HEK293 (cell line): ENCODE results near the gene RXFP1.

Experiments
- CTCF ChIA-PET: fragments of 350-600 bp; formaldehyde crosslinking; extraction: SDS; loops from one replicate; lab custom pipeline; 2021; ENCODE audit warnings: antibody characterized with exemption; lab: Yijun Ruan, JAX
- POLR2A ChIA-PET: fragments of 300-600 bp; formaldehyde crosslinking; extraction: SDS; loops from one replicate; lab custom pipeline; 2020; ENCODE audit warnings: antibody characterized with exemption, inconsistent platforms; lab: Yijun Ruan, JAX
- H3K27ac ChIP-seq: fragments of 200-500 bp; sonication (Bioruptor generic); 2 replicates; pipeline ENCODE4 v1.5.1; 2014; ENCODE audit warnings: low read depth, low read length, control low read depth, inconsistent platforms; ENCODE audit errors: extremely low read depth
- H3K36me3 ChIP-seq, 2 experiments: fragments of 200-500 bp in 1 of 2; sonication (Bioruptor generic) in 1 of 2; 1 replicate in 1 of 2; 2 replicates in 1 of 2; pipeline ENCODE4 v1.5.1; 2014 to 2017; ENCODE audit warnings: inconsistent platforms in 2 of 2, low read length in 2 of 2; ENCODE audit not compliant: control insufficient read depth in 2 of 2, insufficient read depth in 1 of 2
- H3K4me1 ChIP-seq: fragments of 200-500 bp; sonication (Bioruptor generic); 2 replicates; pipeline ENCODE4 v1.5.1; 2014; ENCODE audit warnings: mild to moderate bottlenecking, low read length, inconsistent platforms; ENCODE audit not compliant: control insufficient read depth, insufficient read depth
- H3K4me3 ChIP-seq: 2 replicates; pipeline ENCODE4 v1.5.1; 2011; ENCODE audit warnings: low read depth, mild to moderate bottlenecking, control low read depth, low read length, moderate library complexity
- H3K9me3 ChIP-seq: fragments of 200-500 bp; sonication (Bioruptor generic); 2 replicates; pipeline ENCODE4 v1.5.1; 2014; ENCODE audit warnings: low read depth, low read length, inconsistent platforms; ENCODE audit not compliant: control insufficient read depth, insufficient read depth
- BCL11B ChIP-seq: fragments of 450-650 bp; formaldehyde crosslinking; IDR thresholded peaks from 2 replicates; pipeline ENCODE4 v1.5.1; 2016; ENCODE audit warnings: low read depth, missing biosample characterization, missing genetic modification characterization
- KLF7 ChIP-seq: fragments of 450-650 bp; formaldehyde crosslinking; IDR thresholded peaks from 2 replicates; pipeline ENCODE4 v1.5.1; 2016; ENCODE audit warnings: missing biosample characterization, missing genetic modification characterization, borderline replicate concordance
- SP7 ChIP-seq: fragments of 450-650 bp; formaldehyde crosslinking; IDR thresholded peaks from 2 replicates; pipeline ENCODE4 v1.5.1; 2016; ENCODE audit warnings: missing biosample characterization, missing genetic modification characterization
- TCF7L2 ChIP-seq: IDR thresholded peaks from 2 replicates; pipeline ENCODE4 v1.6.1; 2011; ENCODE audit warnings: low read depth, mild to moderate bottlenecking, inconsistent platforms, low read length, moderate library complexity, borderline replicate concordance
- ZBTB17 ChIP-seq: fragments of 450-650 bp; formaldehyde crosslinking; IDR thresholded peaks from 2 replicates; pipeline ENCODE4 v1.5.1; 2016; ENCODE audit warnings: missing biosample characterization, missing genetic modification characterization
- ZBTB48 ChIP-seq: fragments of 450-650 bp; formaldehyde crosslinking; IDR thresholded peaks from 2 replicates; pipeline ENCODE4 v1.5.1; 2016; ENCODE audit warnings: missing biosample characterization, missing genetic modification characterization
- ZBTB6 ChIP-seq: fragments of 450-650 bp; formaldehyde crosslinking; IDR thresholded peaks from 2 replicates; pipeline ENCODE4 v1.5.1; 2017; ENCODE audit warnings: missing biosample characterization, missing genetic modification characterization
- ZNF174 ChIP-seq: fragments of 450-650 bp; formaldehyde crosslinking; IDR thresholded peaks from 2 replicates; pipeline ENCODE4 v1.5.0; 2017; ENCODE audit warnings: missing biosample characterization, mild to moderate bottlenecking, missing genetic modification characterization
- ZNF324 ChIP-seq: fragments of 450-650 bp; formaldehyde crosslinking; IDR thresholded peaks from 2 replicates; pipeline ENCODE4 v1.5.1; 2016; ENCODE audit warnings: missing biosample characterization, missing genetic modification characterization
- ZNF48 ChIP-seq: fragments of 450-650 bp; formaldehyde crosslinking; IDR thresholded peaks from 2 replicates; pipeline ENCODE4 v1.5.1; 2016; ENCODE audit warnings: missing biosample characterization, missing genetic modification characterization
- ZNF571 ChIP-seq: fragments of 450-650 bp; formaldehyde crosslinking; IDR thresholded peaks from 2 replicates; pipeline ENCODE4 v1.5.0; 2017; ENCODE audit warnings: missing biosample characterization, missing genetic modification characterization
- ZNF610 ChIP-seq: fragments of 450-650 bp; formaldehyde crosslinking; IDR thresholded peaks from 2 replicates; pipeline ENCODE4 v1.5.1; 2016; ENCODE audit warnings: missing biosample characterization, missing genetic modification characterization, borderline replicate concordance
- ZNF660 ChIP-seq: fragments of 450-650 bp; IDR thresholded peaks from 2 replicates; pipeline ENCODE4 v1.5.1; 2018; ENCODE audit warnings: missing biosample characterization, mild to moderate bottlenecking, missing genetic modification characterization
- ZNF701 ChIP-seq: fragments of 450-650 bp; formaldehyde crosslinking; IDR thresholded peaks from 2 replicates; pipeline ENCODE4 v1.5.1; 2016; ENCODE audit warnings: missing biosample characterization, missing genetic modification characterization
- TF ChIP-seq, protein P1 (sequence below): fragments of 450-650 bp; formaldehyde crosslinking; IDR thresholded peaks from 2 replicates; pipeline ENCODE4 v1.5.1; 2016; ENCODE audit warnings: missing biosample characterization, missing genetic modification characterization
- TF ChIP-seq, protein P2 (sequence below): fragments of 450-650 bp; formaldehyde crosslinking; IDR thresholded peaks from 2 replicates; pipeline ENCODE4 v1.5.1; 2016; ENCODE audit warnings: missing biosample characterization, missing genetic modification characterization
- TF ChIP-seq, protein P3 (sequence below): fragments of 450-650 bp; formaldehyde crosslinking; IDR thresholded peaks from 2 replicates; pipeline ENCODE4 v1.5.1; 2017; ENCODE audit warnings: missing biosample characterization, missing genetic modification characterization

RXFP1 gene

GRCh38 chr4:158644356-158644755 lies 122.7 kb downstream of the RXFP1 start:
- Histone ChIP-seq H3K36me3 (no peaks in the 10 kb centered on the region), H3K27ac (no peak overlapping the region), H3K4me3 (no peak overlapping the region), H3K4me1 (no peaks in the 10 kb centered on the region), H3K9me3 (no peaks in the 10 kb centered on the region)
- no peak for TF ChIP-seq KLF7 (tag by site-specific recombination)
- no peak for TF ChIP-seq ZBTB17 (tag by site-specific recombination)
- POLR2A ChIA-PET: no interaction called here
- CTCF ChIA-PET: interaction anchor here (1.1 kb wide), 1 partner anchor 24 kb away, joined by 5 read pairs; no protein-coding TSS in a partner anchor

DNA sequence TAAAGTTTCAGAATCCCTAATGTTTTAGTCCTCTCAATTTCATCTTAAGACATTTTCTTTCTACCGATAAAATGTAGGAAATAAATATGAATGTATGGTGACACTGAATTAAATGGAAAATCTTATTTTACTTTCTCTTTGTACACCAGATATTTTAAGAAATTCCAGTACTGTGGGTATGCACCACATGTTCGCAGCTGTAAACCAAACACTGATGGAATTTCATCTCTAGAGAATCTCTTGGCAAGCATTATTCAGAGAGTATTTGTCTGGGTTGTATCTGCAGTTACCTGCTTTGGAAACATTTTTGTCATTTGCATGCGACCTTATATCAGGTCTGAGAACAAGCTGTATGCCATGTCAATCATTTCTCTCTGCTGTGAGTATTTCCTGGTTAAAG lies 123.1 kb downstream of the RXFP1 start:
- Histone ChIP-seq H3K4me1 (no peaks in the 10 kb centered on the region), H3K4me3 (no peak overlapping the region), H3K9me3 (no peaks in the 10 kb centered on the region), H3K36me3 (no peaks in the 10 kb centered on the region), H3K27ac (no peak overlapping the region)
- POLR2A ChIA-PET: no interaction called here
- CTCF ChIA-PET: interaction anchor here (0.6 to 1.1 kb wide), 2 partner anchors 11 to 24 kb away, joined by 3 to 5 read pairs; no protein-coding TSS in a partner anchor
- TF ChIP-seq ZNF571 (tag by site-specific recombination) (no peak), ZNF324 (tag by site-specific recombination) (no peak), TCF7L2 (no peak), ZNF48 (tag by site-specific recombination) (no peak), ZBTB6 (tag by site-specific recombination) (no peak), ZNF174 (tag by site-specific recombination) (no peak), SP7 (tag by site-specific recombination) (no peak), ZNF660 (tag by site-specific recombination) (no peak), BCL11B (tag by site-specific recombination) (no peak), ZBTB48 (tag by site-specific recombination) (no peak), ZNF701 (no peak), ZNF610 (tag by site-specific recombination) (no peak)
- TF ChIP-seq, protein P1, sequence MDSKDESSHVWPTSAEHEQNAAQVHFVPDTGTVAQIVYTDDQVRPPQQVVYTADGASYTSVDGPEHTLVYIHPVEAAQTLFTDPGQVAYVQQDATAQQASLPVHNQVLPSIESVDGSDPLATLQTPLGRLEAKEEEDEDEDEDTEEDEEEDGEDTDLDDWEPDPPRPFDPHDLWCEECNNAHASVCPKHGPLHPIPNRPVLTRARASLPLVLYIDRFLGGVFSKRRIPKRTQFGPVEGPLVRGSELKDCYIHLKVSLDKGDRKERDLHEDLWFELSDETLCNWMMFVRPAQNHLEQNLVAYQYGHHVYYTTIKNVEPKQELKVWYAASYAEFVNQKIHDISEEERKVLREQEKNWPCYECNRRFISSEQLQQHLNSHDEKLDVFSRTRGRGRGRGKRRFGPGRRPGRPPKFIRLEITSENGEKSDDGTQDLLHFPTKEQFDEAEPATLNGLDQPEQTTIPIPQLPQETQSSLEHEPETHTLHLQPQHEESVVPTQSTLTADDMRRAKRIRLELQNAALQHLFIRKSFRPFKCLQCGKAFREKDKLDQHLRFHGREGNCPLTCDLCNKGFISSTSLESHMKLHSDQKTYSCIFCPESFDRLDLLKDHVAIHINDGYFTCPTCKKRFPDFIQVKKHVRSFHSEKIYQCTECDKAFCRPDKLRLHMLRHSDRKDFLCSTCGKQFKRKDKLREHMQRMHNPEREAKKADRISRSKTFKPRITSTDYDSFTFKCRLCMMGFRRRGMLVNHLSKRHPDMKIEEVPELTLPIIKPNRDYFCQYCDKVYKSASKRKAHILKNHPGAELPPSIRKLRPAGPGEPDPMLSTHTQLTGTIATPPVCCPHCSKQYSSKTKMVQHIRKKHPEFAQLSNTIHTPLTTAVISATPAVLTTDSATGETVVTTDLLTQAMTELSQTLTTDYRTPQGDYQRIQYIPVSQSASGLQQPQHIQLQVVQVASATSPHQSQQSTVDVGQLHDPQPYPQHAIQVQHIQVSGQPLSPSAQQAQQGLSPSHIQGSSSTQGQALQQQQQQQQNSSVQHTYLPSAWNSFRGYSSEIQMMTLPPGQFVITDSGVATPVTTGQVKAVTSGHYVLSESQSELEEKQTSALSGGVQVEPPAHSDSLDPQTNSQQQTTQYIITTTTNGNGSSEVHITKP (tag by site-specific recombination): no peak
- TF ChIP-seq, protein P2, sequence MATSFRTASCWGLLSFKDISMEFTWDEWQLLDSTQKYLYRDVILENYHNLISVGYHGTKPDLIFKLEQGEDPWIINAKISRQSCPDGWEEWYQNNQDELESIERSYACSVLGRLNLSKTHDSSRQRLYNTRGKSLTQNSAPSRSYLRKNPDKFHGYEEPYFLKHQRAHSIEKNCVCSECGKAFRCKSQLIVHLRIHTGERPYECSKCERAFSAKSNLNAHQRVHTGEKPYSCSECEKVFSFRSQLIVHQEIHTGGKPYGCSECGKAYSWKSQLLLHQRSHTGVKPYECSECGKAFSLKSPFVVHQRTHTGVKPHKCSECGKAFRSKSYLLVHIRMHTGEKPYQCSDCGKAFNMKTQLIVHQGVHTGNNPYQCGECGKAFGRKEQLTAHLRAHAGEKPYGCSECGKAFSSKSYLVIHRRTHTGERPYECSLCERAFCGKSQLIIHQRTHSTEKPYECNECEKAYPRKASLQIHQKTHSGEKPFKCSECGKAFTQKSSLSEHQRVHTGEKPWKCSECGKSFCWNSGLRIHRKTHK (tag by site-specific recombination): no peak
- TF ChIP-seq, protein P3, sequence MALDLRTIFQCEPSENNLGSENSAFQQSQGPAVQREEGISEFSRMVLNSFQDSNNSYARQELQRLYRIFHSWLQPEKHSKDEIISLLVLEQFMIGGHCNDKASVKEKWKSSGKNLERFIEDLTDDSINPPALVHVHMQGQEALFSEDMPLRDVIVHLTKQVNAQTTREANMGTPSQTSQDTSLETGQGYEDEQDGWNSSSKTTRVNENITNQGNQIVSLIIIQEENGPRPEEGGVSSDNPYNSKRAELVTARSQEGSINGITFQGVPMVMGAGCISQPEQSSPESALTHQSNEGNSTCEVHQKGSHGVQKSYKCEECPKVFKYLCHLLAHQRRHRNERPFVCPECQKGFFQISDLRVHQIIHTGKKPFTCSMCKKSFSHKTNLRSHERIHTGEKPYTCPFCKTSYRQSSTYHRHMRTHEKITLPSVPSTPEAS (tag by site-specific recombination): no peak
